ENCODE measurements around the gene WIPF3.

Gene WIPF3

GRCh38 chr7:29808075-29808801, 1.9 kb downstream of the WIPF3 start:
- no peak for DNase-seq (ENCODE audit: low spot score)
- in situ Hi-C loops (cut with MboI; ENCODE audit: low pct_unique_long_range_greater_than_20kb, low sequenced_read_pairs, unreplicated experiment), result no loop called here
- TF ChIP-seq CTCF (IDR thresholded peaks at IDR 0.05; ENCODE audit: extremely low read depth, insufficient read depth, missing control alignments), result no peak

- no peak for DNase-seq (ENCODE audit: low spot score)
- TF ChIP-seq CTCF (IDR thresholded peaks at IDR 0.05; ENCODE audit: extremely low read depth, insufficient read depth, missing control alignments), result no peak
- in situ Hi-C loops (cut with MboI; ENCODE audit: low pct_unique_long_range_greater_than_20kb, low sequenced_read_pairs, unreplicated experiment), result no loop called here
Measured at GRCh38 chr7:29809533-29810155, 3.3 kb downstream of the WIPF3 start.

GRCh38 chr7:29810297-29810696, 4.0 kb downstream of the WIPF3 start:
- no peak for TF ChIP-seq CTCF (IDR thresholded peaks at IDR 0.05; ENCODE audit: extremely low read depth, insufficient read depth, missing control alignments)
- no peak for DNase-seq (ENCODE audit: low spot score)
- in situ Hi-C loops (cut with MboI; ENCODE audit: low pct_unique_long_range_greater_than_20kb, low sequenced_read_pairs, unreplicated experiment), result no loop called here

- TF ChIP-seq CTCF (IDR thresholded peaks at IDR 0.05; ENCODE audit: extremely low read depth, insufficient read depth, missing control alignments), result no peak
- no peak for DNase-seq (ENCODE audit: low spot score)
- in situ Hi-C loops (cut with MboI; ENCODE audit: low pct_unique_long_range_greater_than_20kb, low sequenced_read_pairs, unreplicated experiment), result no loop called here
Measured at GRCh38 chr7:29810813-29811482, 4.6 kb downstream of the WIPF3 start.

GRCh38 chr7:29811586-29811985, 5.3 kb downstream of the WIPF3 start:
- no peak for DNase-seq (ENCODE audit: low spot score)
- in situ Hi-C loops (cut with MboI; ENCODE audit: low pct_unique_long_range_greater_than_20kb, low sequenced_read_pairs, unreplicated experiment), result no loop called here

More at GRCh38 chr7:29811586-29811985, 5.3 kb downstream of the WIPF3 start:
- TF ChIP-seq CTCF (IDR thresholded peaks at IDR 0.05; ENCODE audit: extremely low read depth, insufficient read depth, missing control alignments), result no peak
